ENCODE measurements around the gene INPP5K. TPM values are rescaled to one million over a fixed set of nuclear protein-coding genes. Genes with fewer than 3 reads are reported as not detected.
"Not testable (repeated sequence)": the region's sequence is repeated elsewhere in the genome, so short reads cannot be mapped to it uniquely, and the experiment has no call there.

Gene INPP5K
- total RNA-seq, 2 donors from 2014 or later = 78.7 to 95.3 TPM

DNA sequence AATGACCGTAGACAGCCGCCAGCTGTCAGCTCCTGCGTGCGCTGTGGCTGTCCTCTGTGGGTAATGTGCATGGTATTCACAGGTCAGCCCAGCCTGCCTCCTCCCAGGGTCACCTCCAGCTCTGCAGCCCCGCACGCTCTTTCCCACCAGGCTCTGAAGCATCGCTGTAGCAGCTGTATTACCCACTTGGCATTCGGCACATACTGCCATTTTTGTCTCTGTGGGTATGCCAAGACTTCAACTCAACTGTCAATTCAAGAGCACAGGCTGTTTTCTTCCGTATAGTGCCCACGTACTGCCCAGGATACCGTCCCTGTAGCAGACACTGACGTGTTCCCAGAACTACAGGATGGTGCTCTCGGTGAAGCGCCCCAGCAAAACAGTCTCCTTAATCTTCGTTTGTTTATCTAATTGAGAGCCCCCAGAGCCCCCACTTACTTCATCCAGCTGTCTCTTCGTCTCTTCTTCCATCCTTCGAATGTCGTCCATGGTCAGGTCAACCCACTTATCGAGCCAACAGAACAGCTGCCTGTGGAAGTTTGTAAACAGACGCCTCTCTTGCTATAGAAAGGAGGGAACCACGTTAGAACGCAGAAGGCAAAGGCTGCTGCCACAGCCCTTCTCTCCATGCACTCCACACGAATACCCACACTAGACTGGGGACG lies 17.4 kb upstream of the INPP5K start:
- Histone ChIP-seq H3K36me3 (peaks cover 41% of the 10 kb centered on the region), H3K4me3 (no peak overlapping the region), H3K4me1 (ENCODE audit: control insufficient read depth in 1 of 2, low read depth in 2 of 2) (no peaks in the 10 kb centered on the region), H3K9me3 (no peaks in the 10 kb centered on the region), H3K27ac (no peak overlapping the region), H3K27me3 (replicated peaks; ENCODE audit: insufficient read depth) (no peaks in the 10 kb centered on the region)
- ATAC-seq (ENCODE audit: insufficient number of reproducible peaks, low FRiP score, low read depth) (no peak), DNase-seq (ENCODE audit: low spot score) (no peak)
- TF ChIP-seq, protein P1, sequence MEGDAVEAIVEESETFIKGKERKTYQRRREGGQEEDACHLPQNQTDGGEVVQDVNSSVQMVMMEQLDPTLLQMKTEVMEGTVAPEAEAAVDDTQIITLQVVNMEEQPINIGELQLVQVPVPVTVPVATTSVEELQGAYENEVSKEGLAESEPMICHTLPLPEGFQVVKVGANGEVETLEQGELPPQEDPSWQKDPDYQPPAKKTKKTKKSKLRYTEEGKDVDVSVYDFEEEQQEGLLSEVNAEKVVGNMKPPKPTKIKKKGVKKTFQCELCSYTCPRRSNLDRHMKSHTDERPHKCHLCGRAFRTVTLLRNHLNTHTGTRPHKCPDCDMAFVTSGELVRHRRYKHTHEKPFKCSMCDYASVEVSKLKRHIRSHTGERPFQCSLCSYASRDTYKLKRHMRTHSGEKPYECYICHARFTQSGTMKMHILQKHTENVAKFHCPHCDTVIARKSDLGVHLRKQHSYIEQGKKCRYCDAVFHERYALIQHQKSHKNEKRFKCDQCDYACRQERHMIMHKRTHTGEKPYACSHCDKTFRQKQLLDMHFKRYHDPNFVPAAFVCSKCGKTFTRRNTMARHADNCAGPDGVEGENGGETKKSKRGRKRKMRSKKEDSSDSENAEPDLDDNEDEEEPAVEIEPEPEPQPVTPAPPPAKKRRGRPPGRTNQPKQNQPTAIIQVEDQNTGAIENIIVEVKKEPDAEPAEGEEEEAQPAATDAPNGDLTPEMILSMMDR (IDR thresholded peaks at IDR 0.05) = no peak

DNA sequence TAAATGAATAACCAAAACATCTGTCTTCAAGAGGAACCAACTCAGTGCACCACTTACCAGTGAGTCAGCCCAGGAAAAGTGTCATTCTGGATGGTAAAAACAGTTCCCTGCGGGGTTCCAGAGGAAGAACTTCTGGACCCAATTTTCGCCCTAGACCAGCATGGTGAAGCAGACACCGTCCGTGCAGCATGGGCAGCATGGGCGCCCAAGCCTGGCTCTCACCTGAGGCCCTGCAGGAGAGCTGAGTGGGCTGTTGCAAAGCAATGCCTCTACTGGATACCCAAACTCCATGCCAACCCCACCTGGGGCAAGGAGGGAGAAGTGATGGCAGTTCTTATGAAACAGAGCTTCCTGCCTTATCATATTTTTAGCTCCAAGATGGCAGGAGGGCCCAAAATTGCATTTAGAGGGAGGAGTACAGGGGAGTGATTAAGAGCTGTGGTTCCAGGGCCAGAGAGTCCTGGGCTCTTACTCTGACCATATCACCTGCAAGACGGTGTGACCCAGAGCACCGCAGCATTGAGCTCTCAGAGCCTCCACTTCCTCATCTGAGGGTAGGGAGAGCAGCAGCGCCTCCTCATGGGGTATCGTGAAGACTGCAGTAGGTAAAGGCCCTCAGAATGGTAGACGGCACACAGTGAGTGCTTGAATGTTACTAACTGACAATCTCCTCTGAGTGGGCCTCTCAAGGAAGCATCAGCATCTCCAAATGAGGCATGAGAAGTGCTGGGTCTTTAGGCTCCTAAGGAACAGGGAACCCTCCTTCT lies 16.6 kb upstream of the INPP5K start:
- ATAC-seq (ENCODE audit: insufficient number of reproducible peaks, low FRiP score, low read depth) (no peak), DNase-seq (ENCODE audit: low spot score) (no peak)
- Histone ChIP-seq H3K27me3 (replicated peaks; ENCODE audit: insufficient read depth) (no peaks in the 10 kb centered on the region), H3K9me3 (no peaks in the 10 kb centered on the region), H3K27ac (no peak overlapping the region), H3K4me1 (ENCODE audit: control insufficient read depth in 1 of 2, low read depth in 2 of 2) (no peaks in the 10 kb centered on the region), H3K4me3 (no peak overlapping the region), H3K36me3 (peaks cover 33% of the 10 kb centered on the region)
- TF ChIP-seq, protein P1 (IDR thresholded peaks at IDR 0.05) = no peak

DNA sequence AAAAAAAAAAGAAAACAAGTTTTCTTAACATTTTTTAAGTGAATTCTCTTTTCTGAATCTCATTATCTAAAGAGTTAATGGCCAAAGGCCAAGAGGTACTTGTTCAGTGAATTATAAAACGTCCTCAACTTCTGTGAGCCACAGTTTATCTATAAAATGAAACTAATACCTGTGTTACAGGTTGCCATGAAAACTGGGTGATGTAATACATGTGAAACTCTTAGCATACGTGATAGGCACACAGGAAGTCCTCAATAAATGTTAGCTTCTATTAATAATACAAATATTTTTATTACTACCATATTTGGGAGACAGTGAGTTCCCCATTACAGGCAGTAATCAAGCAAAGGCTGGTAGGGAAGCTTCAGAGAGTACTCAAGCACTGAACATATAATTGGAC lies 13.5 kb upstream of the INPP5K start:
- no peak overlapping the region for H3K27ac ChIP-seq
- H3K4me1 ChIP-seq (ENCODE audit: control insufficient read depth in 1 of 2, low read depth in 2 of 2) = no peaks in the 10 kb centered on the region
- H3K27me3 ChIP-seq (replicated peaks; ENCODE audit: insufficient read depth) = no peaks in the 10 kb centered on the region
- ATAC-seq (ENCODE audit: insufficient number of reproducible peaks, low FRiP score, low read depth) (no peak), DNase-seq (ENCODE audit: low spot score) (no peak)
- H3K9me3 ChIP-seq = no peaks in the 10 kb centered on the region
- TF ChIP-seq, protein P1 (IDR thresholded peaks at IDR 0.05) = no peak
- H3K4me3 ChIP-seq = no peak overlapping the region
- peaks cover 32% of the 10 kb centered on the region for H3K36me3 ChIP-seq

DNA sequence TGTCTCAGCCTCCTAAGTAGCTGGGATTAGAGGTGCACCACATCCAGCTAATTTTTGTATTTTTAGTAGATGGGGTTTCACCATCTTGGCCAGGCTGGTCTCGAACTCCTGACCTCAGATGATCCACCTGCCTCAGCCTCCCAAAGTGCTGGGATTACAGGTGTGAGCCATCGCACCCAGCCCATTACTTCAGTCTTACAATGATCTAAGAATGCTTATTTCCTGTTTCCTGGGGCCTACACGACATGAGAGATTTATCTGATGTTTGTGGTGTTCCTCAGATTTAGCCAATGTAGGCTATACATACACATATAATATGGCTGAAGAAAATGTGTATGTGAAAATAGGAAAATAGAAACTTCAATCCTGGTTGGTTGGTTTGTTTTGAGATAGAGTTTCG lies 10.5 kb upstream of the INPP5K start:
- H3K9me3 ChIP-seq; H3K27me3 ChIP-seq (replicated peaks; ENCODE audit: insufficient read depth): not testable (repeated sequence)

DNA sequence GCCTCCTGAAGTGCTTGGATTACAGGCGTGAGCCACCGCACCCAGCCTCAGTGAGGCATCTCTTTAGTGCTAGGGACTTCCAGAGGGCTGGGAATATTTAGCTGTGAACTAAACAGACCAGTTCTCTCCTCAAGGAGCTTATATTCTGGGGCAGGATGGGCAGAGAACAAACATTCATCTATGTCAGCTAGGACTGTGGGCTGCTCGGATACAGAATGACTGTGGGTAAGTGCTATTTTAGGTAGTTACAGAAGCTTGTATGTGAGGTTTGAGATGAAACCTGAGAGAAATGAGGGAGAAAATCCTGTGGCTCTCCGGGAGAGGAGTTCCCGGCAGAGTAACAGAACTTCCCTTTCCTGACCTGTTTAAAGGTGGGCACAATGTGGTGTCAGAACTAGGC lies 6.2 kb upstream of the INPP5K start:
- H3K36me3 ChIP-seq = peaks cover 23% of the 10 kb centered on the region

More for the DNA sequence above, 10.5 kb upstream of the INPP5K start:
- not testable (repeated sequence) for DNase-seq (ENCODE audit: low spot score); H3K4me1 ChIP-seq (ENCODE audit: control insufficient read depth in 1 of 2, low read depth in 2 of 2); H3K27ac ChIP-seq; H3K4me3 ChIP-seq; ATAC-seq (ENCODE audit: insufficient number of reproducible peaks, low FRiP score, low read depth)
- H3K36me3 ChIP-seq = peaks cover 20% of the 10 kb centered on the region

More for the DNA sequence above, 6.2 kb upstream of the INPP5K start:
- TF ChIP-seq, protein P1 (IDR thresholded peaks at IDR 0.05) = no peak
- Histone ChIP-seq H3K4me1 (ENCODE audit: control insufficient read depth in 1 of 2, low read depth in 2 of 2) (peaks cover 0 to 2% of the 10 kb centered on the region in 2 donors), H3K4me3 (no peak overlapping the region), H3K9me3 (no peaks in the 10 kb centered on the region), H3K27me3 (replicated peaks; ENCODE audit: insufficient read depth) (no peaks in the 10 kb centered on the region), H3K27ac (no peak overlapping the region)
- DNase-seq (ENCODE audit: low spot score) (no peak), ATAC-seq (ENCODE audit: insufficient number of reproducible peaks, low FRiP score, low read depth) (no peak)
